IPS-18c (cell line): ENCODE data around the gene RAB30.
"Not testable (repeated sequence)": the region's sequence is repeated elsewhere in the genome, so short reads cannot be mapped to it uniquely, and the experiment has no call there.

Experiments
- H3K4me3 ChIP-seq: 2 replicates; pipeline ENCODE4 v1.7.0; 2013; ENCODE audit warnings: low read depth, mild to moderate bottlenecking, low read length, moderate library complexity; ENCODE audit not compliant: insufficient read depth
- H3K9me3 ChIP-seq: one replicate; pipeline ENCODE4 v1.6.1; 2013; ENCODE audit warnings: mild to moderate bottlenecking, low read length, moderate library complexity; ENCODE audit not compliant: control insufficient read depth, insufficient read depth

RAB30 gene

GRCh38 chr11:82945682-82946081, 126.0 kb downstream of the RAB30 start:
- Histone ChIP-seq H3K4me3 (no peak overlapping the region), H3K9me3 (no peaks in the 10 kb centered on the region)

GRCh38 chr11:82945041-82945440, 126.7 kb downstream of the RAB30 start:
- H3K9me3 ChIP-seq, H3K4me3 ChIP-seq: not testable (repeated sequence)

- H3K4me3 ChIP-seq, result no peak overlapping the region
- no peaks in the 10 kb centered on the region for H3K9me3 ChIP-seq
Observed at GRCh38 chr11:82944198-82944597, 127.5 kb downstream of the RAB30 start.

GRCh38 chr11:82943430-82943829, 128.3 kb downstream of the RAB30 start:
- not testable (repeated sequence) for H3K9me3 ChIP-seq, H3K4me3 ChIP-seq

- H3K9me3 ChIP-seq, result no peaks in the 10 kb centered on the region
- no peak overlapping the region for H3K4me3 ChIP-seq
Observed at GRCh38 chr11:82942376-82942775, 129.3 kb downstream of the RAB30 start.

GRCh38 chr11:82939456-82939855, 132.2 kb downstream of the RAB30 start:
- H3K4me3 ChIP-seq, result no peak overlapping the region
- H3K9me3 ChIP-seq, result no peaks in the 10 kb centered on the region

GRCh38 chr11:82937554-82937953, 134.1 kb downstream of the RAB30 start:
- Histone ChIP-seq H3K4me3 (no peak overlapping the region), H3K9me3 (no peaks in the 10 kb centered on the region)

- H3K9me3 ChIP-seq, result no peaks in the 10 kb centered on the region
- no peak overlapping the region for H3K4me3 ChIP-seq
Observed at GRCh38 chr11:82936261-82936660, 135.4 kb downstream of the RAB30 start.

- no peaks in the 10 kb centered on the region for H3K9me3 ChIP-seq
- no peak overlapping the region for H3K4me3 ChIP-seq
Observed at GRCh38 chr11:82932564-82932963, 139.1 kb downstream of the RAB30 start.

- Histone ChIP-seq H3K9me3 (no peaks in the 10 kb centered on the region), H3K4me3 (no peak overlapping the region)
Observed at GRCh38 chr11:82930734-82931133, 141.0 kb downstream of the RAB30 start.

GRCh38 chr11:82930229-82930628, 141.5 kb downstream of the RAB30 start:
- H3K9me3 ChIP-seq, result no peaks in the 10 kb centered on the region
- H3K4me3 ChIP-seq, result no peak overlapping the region

GRCh38 chr11:82929121-82929520, 142.6 kb downstream of the RAB30 start:
- Histone ChIP-seq H3K9me3 (no peaks in the 10 kb centered on the region), H3K4me3 (no peak overlapping the region)

- no peaks in the 10 kb centered on the region for H3K9me3 ChIP-seq
- no peak overlapping the region for H3K4me3 ChIP-seq
Observed at GRCh38 chr11:82927264-82927880, 144.3 kb downstream of the RAB30 start.

GRCh38 chr11:82924522-82925224, 147.0 kb downstream of the RAB30 start:
- Histone ChIP-seq H3K9me3 (no peaks in the 10 kb centered on the region), H3K4me3 (no peak overlapping the region)
